HG02798 (cell line): Measurements from ENCODE around the gene ELMO3.

ENCODE experiments used
- ATAC-seq: cut with Tn5 transposase; IDR thresholded peaks from one replicate; pipeline ENCODE4 v1.9.1; 2021; ENCODE audit warnings: mild to moderate bottlenecking; ENCODE audit not compliant: unreplicated experiment, poor library complexity

Gene ELMO3

DNA sequence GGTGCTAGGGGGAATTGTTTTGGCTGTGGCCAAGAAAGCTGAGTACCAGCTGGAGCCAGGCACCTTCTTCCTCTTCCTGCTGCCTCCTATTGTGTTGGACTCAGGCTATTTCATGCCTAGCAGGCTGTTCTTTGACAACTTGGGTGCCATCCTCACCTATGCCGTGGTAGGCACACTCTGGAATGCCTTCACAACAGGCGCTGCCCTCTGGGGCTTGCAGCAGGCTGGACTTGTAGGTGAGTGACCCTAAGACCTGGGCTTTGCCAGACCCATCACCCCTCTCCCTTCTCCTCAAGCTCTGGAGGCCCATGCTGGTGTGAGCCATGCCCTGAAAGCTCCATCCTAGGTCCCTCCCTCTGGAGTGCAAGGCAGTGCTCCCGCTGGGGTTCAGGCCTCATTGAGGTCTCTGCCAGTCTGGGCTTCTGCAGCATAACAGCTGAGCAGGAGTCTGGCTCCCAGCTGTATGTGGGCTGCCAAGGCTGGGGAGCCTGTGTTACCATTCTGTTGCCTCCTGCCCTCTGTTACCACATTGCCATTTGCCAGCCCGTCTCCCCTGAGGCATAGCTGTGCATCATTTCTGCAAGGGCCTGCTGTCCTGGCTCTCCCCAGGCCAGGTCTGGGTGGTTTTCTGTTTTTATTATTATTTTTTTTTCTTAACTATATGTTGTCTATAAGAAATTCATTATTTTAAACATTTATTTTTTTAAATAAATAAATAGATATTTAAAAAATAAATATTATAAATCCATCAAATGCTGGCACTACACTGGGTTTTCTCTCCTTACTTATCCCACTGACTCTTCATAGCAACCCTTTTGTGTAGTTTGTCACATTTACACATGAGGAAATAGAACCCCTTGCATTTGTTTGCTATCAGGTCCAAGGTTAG, 53.9 kb downstream of the ELMO3 start:
- ATAC-seq: no peak
